Keratinocyte (primary cell): ENCODE results near the gene MTX3. TPM values are rescaled to one million over a fixed set of nuclear protein-coding genes. Genes with fewer than 3 reads are reported as not detected.

Experiments
- DNase-seq: peaks from one replicate; pipeline ENCODE4 v3.0.0-alpha.2; 2011; ENCODE audit warnings: low read depth, missing footprints, low spot score
- FAIRE-seq: peaks from 2 replicates; lab custom pipeline; 2011; peaks lifted over from hg19 to GRCh38; lab: Jason Lieb, UNC
- H2AFZ ChIP-seq: 2 replicates; pipeline ENCODE4 v1.6.0; 2012; ENCODE audit warnings: low read length, control low read depth, inconsistent platforms; ENCODE audit not compliant: control insufficient read depth
- H3K27ac ChIP-seq: 2 replicates; pipeline ENCODE4 v1.5.1; 2011; ENCODE audit warnings: low read length; ENCODE audit not compliant: control insufficient read depth, insufficient read depth
- H3K27me3 ChIP-seq: 3 replicates; pipeline ENCODE4 v1.6.0; 2011; ENCODE audit warnings: low read length; ENCODE audit not compliant: control insufficient read depth, insufficient read depth; ENCODE audit errors: extremely low read depth
- H3K36me3 ChIP-seq, 2 experiments: 2 replicates in 1 of 2; 3 replicates in 1 of 2; pipeline ENCODE4 v1.5.1; 2011; ENCODE audit warnings: low read length in 2 of 2, mild to moderate bottlenecking in 1 of 2; ENCODE audit not compliant: control insufficient read depth in 2 of 2, insufficient read depth in 2 of 2; ENCODE audit errors: extremely low read depth in 1 of 2
- H3K4me1 ChIP-seq: 3 replicates; pipeline ENCODE4 v1.5.1; 2011; ENCODE audit warnings: low read length; ENCODE audit not compliant: control insufficient read depth, insufficient read depth; ENCODE audit errors: extremely low read depth
- H3K4me2 ChIP-seq: 3 replicates; pipeline ENCODE4 v1.6.0; 2011; ENCODE audit warnings: low read depth, low read length; ENCODE audit not compliant: control insufficient read depth, insufficient read depth; ENCODE audit errors: extremely low read depth
- H3K4me3 ChIP-seq, 3 experiments: fragments of 200-600 bp in 1 of 3; sonication (generic) in 1 of 3; 2 replicates in 2 of 3; 3 replicates in 1 of 3; pipeline ENCODE4 v1.5.1; 2011 to 2016; ENCODE audit warnings: low read length in 3 of 3, mild to moderate bottlenecking in 3 of 3, control low read depth in 2 of 3, inconsistent platforms in 1 of 3, low read depth in 1 of 3, mixed read lengths in 1 of 3, mixed run types in 1 of 3, moderate library complexity in 1 of 3; ENCODE audit not compliant: control insufficient read depth in 2 of 3, insufficient read depth in 2 of 3; ENCODE audit errors: extremely low read depth in 1 of 3
- H3K79me2 ChIP-seq: 2 replicates; pipeline ENCODE4 v1.6.0; 2012; ENCODE audit warnings: low read length; ENCODE audit not compliant: control insufficient read depth, insufficient read depth
- H3K9ac ChIP-seq: 3 replicates; pipeline ENCODE4 v1.6.0; 2011; ENCODE audit warnings: low read length; ENCODE audit not compliant: control insufficient read depth, insufficient read depth; ENCODE audit errors: extremely low read depth
- H3K9me1 ChIP-seq: 3 replicates; pipeline ENCODE4 v1.6.0; 2011; ENCODE audit warnings: low read length; ENCODE audit not compliant: control insufficient read depth, insufficient read depth; ENCODE audit errors: extremely low read depth
- H3K9me3 ChIP-seq: 2 replicates; pipeline ENCODE4 v1.5.1; 2012; ENCODE audit warnings: low read depth, low read length; ENCODE audit not compliant: control insufficient read depth
- H4K20me1 ChIP-seq: 3 replicates; pipeline ENCODE4 v1.6.0; 2011; ENCODE audit warnings: low read length; ENCODE audit not compliant: control insufficient read depth, insufficient read depth; ENCODE audit errors: extremely low read depth
- CTCF ChIP-seq, 3 experiments: IDR thresholded peaks in 1 of 3; conservative IDR thresholded peaks in 1 of 3; optimal IDR thresholded peaks in 1 of 3; 2 replicates in 2 of 3; 3 replicates in 1 of 3; pipeline versions ENCODE3 to v1.5.1; 2011; ENCODE audit warnings: low read length in 3 of 3, mild to moderate bottlenecking in 3 of 3, moderate library complexity in 2 of 3, control low read depth in 1 of 3, inconsistent platforms in 1 of 3; ENCODE audit not compliant: insufficient read depth in 2 of 3; ENCODE audit errors: extremely low read depth in 1 of 3
- EZH2 ChIP-seq: IDR thresholded peaks from one replicate; pipeline ENCODE4 v1.6.1; 2012; ENCODE audit warnings: inconsistent platforms, mild to moderate bottlenecking, low read length, moderate library complexity
- dilution Hi-C: fragments of 300-500 bp; cut with MboI; formaldehyde crosslinking; loops from one replicate; pipeline ENCODE4 v1.7.0; 2020; ENCODE audit warnings: low sequenced_read_pairs; ENCODE audit not compliant: extremely low pct_ligation_motif_present
- polyA plus RNA-seq, 5 experiments: library from polyadenylated mRNA; depleted of rRNA in 3 of 5; stranded (reverse) in 3 of 5; stranded (forward) in 1 of 5; unstranded in 1 of 5; fragments of >200 nt; gene quantifications; 1 replicate in 1 of 5; 2 replicates in 3 of 5; 3 replicates in 1 of 5; pipeline versions ENCODE4 v1.2.1 to v1.2.3, GENCODE V29; 2011 to 2012; ENCODE audit warnings: missing spikeins in 2 of 5, low read depth in 1 of 5, low replicate concordance in 1 of 5

The MTX3 gene
- polyA plus RNA-seq, 1 donor (not counting 4 experiments of a cell fraction or from before 2014, with no cell fraction given) = 14.3 TPM

DNA sequence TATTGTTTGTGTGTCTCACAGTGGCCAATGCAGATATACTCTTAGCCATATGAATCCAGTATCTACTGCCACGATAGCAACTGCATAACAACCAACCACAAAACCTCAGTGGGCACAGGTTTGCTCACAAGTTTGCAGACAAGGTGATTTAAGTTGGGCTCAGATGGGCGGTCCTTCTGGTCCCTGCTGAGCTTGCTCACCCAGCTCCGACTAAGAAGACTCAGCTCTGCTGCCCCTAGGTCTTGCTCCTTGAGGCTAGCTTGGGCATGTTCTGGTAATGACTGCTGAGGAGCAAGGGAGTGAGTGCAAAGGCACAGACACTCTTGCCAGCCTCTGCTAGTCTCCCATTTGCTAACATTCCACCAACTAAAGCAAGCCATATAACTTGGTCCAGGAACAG lies 52.6 kb downstream of the MTX3 start:
- Histone ChIP-seq H2AFZ (peak overlapping the region; percentile 86), H3K9me3 (no peaks in the 10 kb centered on the region), H3K4me2 (peak overlapping the region; percentile 47), H3K27ac (peak overlapping the region; percentile 67), H3K9ac (peak overlapping the region; percentile 4), H3K36me3 (no peaks in the 10 kb centered on the region), H3K4me1 (peaks cover 25% of the 10 kb centered on the region), H4K20me1 (no peaks in the 10 kb centered on the region), H3K79me2 (no peaks in the 10 kb centered on the region), H3K27me3 (no peaks in the 10 kb centered on the region), H3K9me1 (no peaks in the 10 kb centered on the region), H3K4me3 (peak overlapping the region in 1 of 3 experiments; percentile 35)
- TF ChIP-seq CTCF (optimal IDR thresholded peaks at IDR 0.05 in 1 of 3, IDR thresholded peaks at IDR 0.05 in 1 of 3, conservative IDR thresholded peaks at IDR 0.05 in 1 of 3; ENCODE audit: extremely low read depth in 1 of 3, insufficient read depth in 2 of 3, low read length in 3 of 3) (no peak), EZH2 (no peak)
- FAIRE-seq (peak; percentile 100), DNase-seq (peak; percentile 88)
- dilution Hi-C loops = no loop called here

- no peaks in the 10 kb centered on the region for H4K20me1 ChIP-seq
- H3K9me1 ChIP-seq = no peaks in the 10 kb centered on the region
- no peak overlapping the region for H2AFZ ChIP-seq
- FAIRE-seq = peak; percentile 5
- H3K27ac ChIP-seq = no peak overlapping the region
- no peaks in the 10 kb centered on the region for H3K36me3 ChIP-seq
- no peak overlapping the region for H3K4me3 ChIP-seq
- no peak overlapping the region for H3K4me2 ChIP-seq
- dilution Hi-C loops = no loop called here
- H3K27me3 ChIP-seq = no peaks in the 10 kb centered on the region
- peaks cover 28% of the 10 kb centered on the region for H3K4me1 ChIP-seq
- no peaks in the 10 kb centered on the region for H3K79me2 ChIP-seq
- H3K9ac ChIP-seq = no peak overlapping the region
- DNase-seq = no peak
- no peak for TF ChIP-seq CTCF (optimal IDR thresholded peaks at IDR 0.05 in 1 of 3, IDR thresholded peaks at IDR 0.05 in 1 of 3, conservative IDR thresholded peaks at IDR 0.05 in 1 of 3; ENCODE audit: extremely low read depth in 1 of 3, insufficient read depth in 2 of 3, low read length in 3 of 3)
- TF ChIP-seq EZH2 = no peak
- H3K9me3 ChIP-seq = no peaks in the 10 kb centered on the region
Observed at GRCh38 chr5:79936646-79937216, 54.3 kb downstream of the MTX3 start.
